Measurements from ENCODE around the gene PTPA. TPM values are rescaled to one million over a fixed set of nuclear protein-coding genes. Genes with fewer than 3 reads are reported as not detected.
"Not testable (repeated sequence)": the region's sequence is repeated elsewhere in the genome, so short reads cannot be mapped to it uniquely, and the experiment has no call there.

The PTPA gene
- total RNA-seq, 1 experiment from 2014 or later: 76.2 TPM

DNA sequence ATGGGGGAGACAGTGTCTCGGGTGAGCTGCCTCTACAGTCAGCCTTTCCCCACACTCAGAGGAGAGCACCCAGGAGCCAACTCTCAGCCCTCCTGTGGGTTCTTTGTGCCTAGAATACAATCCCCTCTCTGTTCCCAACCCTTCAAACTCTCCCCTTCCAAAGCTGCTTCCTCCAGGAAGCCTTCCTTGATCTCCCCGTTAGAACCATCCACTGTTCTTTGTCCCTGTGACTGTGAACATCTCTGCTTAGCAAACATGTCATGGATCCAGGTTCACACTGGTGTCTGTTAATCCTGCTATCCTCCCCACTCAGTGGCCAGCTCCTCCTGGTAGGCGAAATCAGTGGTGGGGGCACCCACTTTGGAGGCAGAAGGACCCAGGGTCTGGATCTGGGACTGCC lies 83.0 kb downstream of the PTPA start:
- TF ChIP-seq, protein P1, sequence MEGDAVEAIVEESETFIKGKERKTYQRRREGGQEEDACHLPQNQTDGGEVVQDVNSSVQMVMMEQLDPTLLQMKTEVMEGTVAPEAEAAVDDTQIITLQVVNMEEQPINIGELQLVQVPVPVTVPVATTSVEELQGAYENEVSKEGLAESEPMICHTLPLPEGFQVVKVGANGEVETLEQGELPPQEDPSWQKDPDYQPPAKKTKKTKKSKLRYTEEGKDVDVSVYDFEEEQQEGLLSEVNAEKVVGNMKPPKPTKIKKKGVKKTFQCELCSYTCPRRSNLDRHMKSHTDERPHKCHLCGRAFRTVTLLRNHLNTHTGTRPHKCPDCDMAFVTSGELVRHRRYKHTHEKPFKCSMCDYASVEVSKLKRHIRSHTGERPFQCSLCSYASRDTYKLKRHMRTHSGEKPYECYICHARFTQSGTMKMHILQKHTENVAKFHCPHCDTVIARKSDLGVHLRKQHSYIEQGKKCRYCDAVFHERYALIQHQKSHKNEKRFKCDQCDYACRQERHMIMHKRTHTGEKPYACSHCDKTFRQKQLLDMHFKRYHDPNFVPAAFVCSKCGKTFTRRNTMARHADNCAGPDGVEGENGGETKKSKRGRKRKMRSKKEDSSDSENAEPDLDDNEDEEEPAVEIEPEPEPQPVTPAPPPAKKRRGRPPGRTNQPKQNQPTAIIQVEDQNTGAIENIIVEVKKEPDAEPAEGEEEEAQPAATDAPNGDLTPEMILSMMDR (IDR thresholded peaks at IDR 0.05; ENCODE audit: unreplicated experiment): no peak
- H3K36me3 Mint-ChIP-seq (ENCODE audit: insufficient read depth, unreplicated experiment): no peaks in the 10 kb centered on the region
- CTCF ChIA-PET: no interaction called here
- intact Hi-C loops (cut with micrococcal nuclease; ENCODE audit: unreplicated experiment): no loop called here
- H3K27me3 Mint-ChIP-seq (ENCODE audit: unreplicated experiment): peaks cover 12% of the 10 kb centered on the region
- H3K4me1 Mint-ChIP-seq (ENCODE audit: low read depth, unreplicated experiment): no peaks in the 10 kb centered on the region
- DNase-seq: no peak
- H3K4me3 Mint-ChIP-seq (ENCODE audit: low read depth, unreplicated experiment): no peak overlapping the region
- H3K27ac Mint-ChIP-seq (ENCODE audit: unreplicated experiment): no peak overlapping the region
- BruUV-seq (replicated peaks): no TSS peak
- no peaks in the 10 kb centered on the region for H3K9me3 Mint-ChIP-seq (ENCODE audit: low read depth, unreplicated experiment)

DNA sequence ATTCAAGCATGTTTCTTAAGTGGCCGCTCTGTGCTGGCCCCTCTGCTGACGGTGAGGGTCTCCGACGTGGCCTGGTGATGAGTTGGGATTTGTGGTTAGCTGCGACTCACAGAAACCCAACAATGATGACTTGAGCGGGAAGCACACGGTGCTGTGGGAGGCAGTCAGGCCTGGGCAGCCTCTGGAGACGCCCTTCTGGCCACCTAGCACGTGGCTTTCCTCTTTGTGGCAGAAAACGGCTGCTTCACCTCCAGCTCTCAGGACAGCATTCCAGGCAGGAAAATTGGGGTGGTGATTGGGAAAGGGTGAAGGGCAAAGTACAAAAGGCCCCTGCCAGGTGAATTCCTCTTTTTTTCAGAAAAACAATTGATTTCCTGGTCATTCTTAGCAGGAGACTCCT lies 84.4 kb downstream of the PTPA start:
- no TSS peak for BruUV-seq (replicated peaks)
- H3K27ac Mint-ChIP-seq (ENCODE audit: unreplicated experiment): no peak overlapping the region
- no peaks in the 10 kb centered on the region for H3K36me3 Mint-ChIP-seq (ENCODE audit: insufficient read depth, unreplicated experiment)
- H3K9me3 Mint-ChIP-seq (ENCODE audit: low read depth, unreplicated experiment): no peaks in the 10 kb centered on the region
- peaks cover 12% of the 10 kb centered on the region for H3K27me3 Mint-ChIP-seq (ENCODE audit: unreplicated experiment)
- DNase-seq: no peak
- intact Hi-C loops (cut with micrococcal nuclease; ENCODE audit: unreplicated experiment): no loop called here
- no peaks in the 10 kb centered on the region for H3K4me1 Mint-ChIP-seq (ENCODE audit: low read depth, unreplicated experiment)
- TF ChIP-seq, protein P1 (IDR thresholded peaks at IDR 0.05; ENCODE audit: unreplicated experiment): no peak
- no peak overlapping the region for H3K4me3 Mint-ChIP-seq (ENCODE audit: low read depth, unreplicated experiment)
- CTCF ChIA-PET: no interaction called here

DNA sequence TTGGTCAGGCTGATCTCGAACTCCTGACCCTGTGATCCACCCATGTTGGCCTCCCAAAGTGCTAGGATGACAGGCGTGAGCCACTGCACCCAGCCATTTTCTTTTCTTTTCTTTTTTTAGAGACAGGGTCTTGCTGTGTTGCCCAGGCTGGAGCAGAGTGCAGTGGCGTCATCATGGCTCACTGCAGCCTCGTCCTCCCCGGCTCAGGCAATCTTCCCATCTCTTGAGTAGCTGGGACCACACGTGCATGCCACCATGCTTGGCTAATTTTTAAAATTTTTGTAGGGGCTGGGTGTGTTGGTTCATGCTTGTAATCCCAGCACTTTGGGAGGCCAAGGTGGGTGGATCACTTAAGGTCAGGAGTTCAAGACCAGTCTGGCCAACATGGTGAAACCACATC lies 85.8 kb downstream of the PTPA start:
- peaks cover 12% of the 10 kb centered on the region for H3K27me3 Mint-ChIP-seq (ENCODE audit: unreplicated experiment)
- BruUV-seq (replicated peaks); H3K4me3 Mint-ChIP-seq (ENCODE audit: low read depth, unreplicated experiment); CTCF ChIA-PET; H3K4me1 Mint-ChIP-seq (ENCODE audit: low read depth, unreplicated experiment); intact Hi-C loops (cut with micrococcal nuclease; ENCODE audit: unreplicated experiment); H3K36me3 Mint-ChIP-seq (ENCODE audit: insufficient read depth, unreplicated experiment); DNase-seq; H3K9me3 Mint-ChIP-seq (ENCODE audit: low read depth, unreplicated experiment); H3K27ac Mint-ChIP-seq (ENCODE audit: unreplicated experiment): not testable (repeated sequence)

DNA sequence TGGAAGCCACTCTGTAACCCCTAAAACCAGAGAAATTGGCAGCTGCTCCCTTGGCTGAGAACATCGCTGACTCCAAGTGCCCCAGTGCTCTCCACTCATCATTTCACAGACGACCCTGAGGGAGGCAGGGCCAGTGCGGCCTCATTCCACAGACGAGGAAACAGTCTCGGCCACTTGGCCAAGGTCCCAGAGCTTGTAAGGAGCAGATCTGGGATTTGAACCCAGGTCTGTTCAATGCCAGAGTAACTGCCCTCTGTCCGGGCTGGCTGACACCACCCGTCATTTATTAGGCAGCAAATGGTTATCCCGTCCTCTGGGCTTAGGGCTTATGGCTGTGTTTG lies 86.7 kb downstream of the PTPA start:
- no peak for DNase-seq
- TF ChIP-seq, protein P1 (IDR thresholded peaks at IDR 0.05; ENCODE audit: unreplicated experiment): no peak
- H3K4me1 Mint-ChIP-seq (ENCODE audit: low read depth, unreplicated experiment): no peaks in the 10 kb centered on the region
- H3K36me3 Mint-ChIP-seq (ENCODE audit: insufficient read depth, unreplicated experiment): no peaks in the 10 kb centered on the region
- H3K27me3 Mint-ChIP-seq (ENCODE audit: unreplicated experiment): peaks cover 12% of the 10 kb centered on the region
- no peaks in the 10 kb centered on the region for H3K9me3 Mint-ChIP-seq (ENCODE audit: low read depth, unreplicated experiment)
- no peak overlapping the region for H3K4me3 Mint-ChIP-seq (ENCODE audit: low read depth, unreplicated experiment)
- BruUV-seq (replicated peaks): no TSS peak
- no peak overlapping the region for H3K27ac Mint-ChIP-seq (ENCODE audit: unreplicated experiment)
- CTCF ChIA-PET: no interaction called here
- intact Hi-C loops (cut with micrococcal nuclease; ENCODE audit: unreplicated experiment): no loop called here

Other genes starting within 250 kb of the PTPA start
- 3.7 and 4.1 TPM in 2 replicates for gene KYAT1, start 229.5 kb upstream of the PTPA start, total RNA-seq (2022)
- 28.7 and 29.9 TPM in 2 replicates for gene LRRC8A, start 229.3 kb upstream of the PTPA start, total RNA-seq (2022)
- 0.66 TPM in 1 of 2 replicates, not detected in the other for gene PHYHD1, start 190.4 kb upstream of the PTPA start, total RNA-seq (2022)
- 14.6 and 14.7 TPM in 2 replicates for gene DOLK, start 163.8 kb upstream of the PTPA start, total RNA-seq (2022)
- gene NUP188, start 163.7 kb upstream of the PTPA start, total RNA-seq (2022): 34.3 and 49.6 TPM in 2 replicates
- 66.5 and 83.8 TPM in 2 replicates for gene SH3GLB2, start 83.1 kb upstream of the PTPA start, total RNA-seq (2022)
- 17.8 and 21.2 TPM in 2 replicates for gene MIGA2, start 74.8 kb upstream of the PTPA start, total RNA-seq (2022)
- gene DOLPP1, start 30.3 kb upstream of the PTPA start, total RNA-seq (2022): 14.4 and 16.1 TPM in 2 replicates
- gene CRAT, start 622 bp upstream of the PTPA start, total RNA-seq (2022): 7.1 and 9.2 TPM in 2 replicates
- gene IER5L, start 66.8 kb downstream of the PTPA start, total RNA-seq (2022): 53.1 and 60.3 TPM in 2 replicates

All from Calu3 (cell line).